ENCODE results near the gene E2F7. TPM values are rescaled to one million over a fixed set of nuclear protein-coding genes. Genes with fewer than 3 reads are reported as not detected.

Gene E2F7
- total RNA-seq, 1 experiment from 2014 or later = 19.5 TPM

GRCh38 chr12:77087427-77087826 lies 22.1 kb upstream of the E2F7 start:
- H3K27me3 ChIP-seq (ENCODE audit: insufficient read depth, low read length) = no peaks in the 10 kb centered on the region
- H3K36me3 ChIP-seq (ENCODE audit: control insufficient read depth in 1 of 2, insufficient read depth in 2 of 2, low read length in 2 of 2) = no peaks in the 10 kb centered on the region
- CTCF ChIA-PET = no interaction called here
- no peak for ATAC-seq
- no peak for TF ChIP-seq YY1 (IDR thresholded peaks at IDR 0.05; ENCODE audit: extremely low read depth, insufficient replicate concordance, low read depth, low read length)
- no peak for TF ChIP-seq ELF1 (IDR thresholded peaks at IDR 0.05; ENCODE audit: borderline replicate concordance, low read depth)
- TF ChIP-seq SP1 (IDR thresholded peaks at IDR 0.05; ENCODE audit: low read depth) = no peak
- TF ChIP-seq EZH2 (IDR thresholded peaks at IDR 0.05) = no peak
- TF ChIP-seq CEBPB (IDR thresholded peaks at IDR 0.05; ENCODE audit: low read depth) = no peak
- TF ChIP-seq, protein P1, sequence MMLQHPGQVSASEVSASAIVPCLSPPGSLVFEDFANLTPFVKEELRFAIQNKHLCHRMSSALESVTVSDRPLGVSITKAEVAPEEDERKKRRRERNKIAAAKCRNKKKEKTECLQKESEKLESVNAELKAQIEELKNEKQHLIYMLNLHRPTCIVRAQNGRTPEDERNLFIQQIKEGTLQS (IDR thresholded peaks at IDR 0.05) = no peak
- TF ChIP-seq, protein P2, sequence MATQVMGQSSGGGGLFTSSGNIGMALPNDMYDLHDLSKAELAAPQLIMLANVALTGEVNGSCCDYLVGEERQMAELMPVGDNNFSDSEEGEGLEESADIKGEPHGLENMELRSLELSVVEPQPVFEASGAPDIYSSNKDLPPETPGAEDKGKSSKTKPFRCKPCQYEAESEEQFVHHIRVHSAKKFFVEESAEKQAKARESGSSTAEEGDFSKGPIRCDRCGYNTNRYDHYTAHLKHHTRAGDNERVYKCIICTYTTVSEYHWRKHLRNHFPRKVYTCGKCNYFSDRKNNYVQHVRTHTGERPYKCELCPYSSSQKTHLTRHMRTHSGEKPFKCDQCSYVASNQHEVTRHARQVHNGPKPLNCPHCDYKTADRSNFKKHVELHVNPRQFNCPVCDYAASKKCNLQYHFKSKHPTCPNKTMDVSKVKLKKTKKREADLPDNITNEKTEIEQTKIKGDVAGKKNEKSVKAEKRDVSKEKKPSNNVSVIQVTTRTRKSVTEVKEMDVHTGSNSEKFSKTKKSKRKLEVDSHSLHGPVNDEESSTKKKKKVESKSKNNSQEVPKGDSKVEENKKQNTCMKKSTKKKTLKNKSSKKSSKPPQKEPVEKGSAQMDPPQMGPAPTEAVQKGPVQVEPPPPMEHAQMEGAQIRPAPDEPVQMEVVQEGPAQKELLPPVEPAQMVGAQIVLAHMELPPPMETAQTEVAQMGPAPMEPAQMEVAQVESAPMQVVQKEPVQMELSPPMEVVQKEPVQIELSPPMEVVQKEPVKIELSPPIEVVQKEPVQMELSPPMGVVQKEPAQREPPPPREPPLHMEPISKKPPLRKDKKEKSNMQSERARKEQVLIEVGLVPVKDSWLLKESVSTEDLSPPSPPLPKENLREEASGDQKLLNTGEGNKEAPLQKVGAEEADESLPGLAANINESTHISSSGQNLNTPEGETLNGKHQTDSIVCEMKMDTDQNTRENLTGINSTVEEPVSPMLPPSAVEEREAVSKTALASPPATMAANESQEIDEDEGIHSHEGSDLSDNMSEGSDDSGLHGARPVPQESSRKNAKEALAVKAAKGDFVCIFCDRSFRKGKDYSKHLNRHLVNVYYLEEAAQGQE (IDR thresholded peaks at IDR 0.05; ENCODE audit: low read depth) = no peak
- TF ChIP-seq JUND (IDR thresholded peaks at IDR 0.05) = no peak
- TF ChIP-seq FOSL1 (IDR thresholded peaks at IDR 0.05; ENCODE audit: low read depth) = no peak
- TF ChIP-seq MAX (IDR thresholded peaks at IDR 0.05) = no peak
- TF ChIP-seq, protein P3, sequence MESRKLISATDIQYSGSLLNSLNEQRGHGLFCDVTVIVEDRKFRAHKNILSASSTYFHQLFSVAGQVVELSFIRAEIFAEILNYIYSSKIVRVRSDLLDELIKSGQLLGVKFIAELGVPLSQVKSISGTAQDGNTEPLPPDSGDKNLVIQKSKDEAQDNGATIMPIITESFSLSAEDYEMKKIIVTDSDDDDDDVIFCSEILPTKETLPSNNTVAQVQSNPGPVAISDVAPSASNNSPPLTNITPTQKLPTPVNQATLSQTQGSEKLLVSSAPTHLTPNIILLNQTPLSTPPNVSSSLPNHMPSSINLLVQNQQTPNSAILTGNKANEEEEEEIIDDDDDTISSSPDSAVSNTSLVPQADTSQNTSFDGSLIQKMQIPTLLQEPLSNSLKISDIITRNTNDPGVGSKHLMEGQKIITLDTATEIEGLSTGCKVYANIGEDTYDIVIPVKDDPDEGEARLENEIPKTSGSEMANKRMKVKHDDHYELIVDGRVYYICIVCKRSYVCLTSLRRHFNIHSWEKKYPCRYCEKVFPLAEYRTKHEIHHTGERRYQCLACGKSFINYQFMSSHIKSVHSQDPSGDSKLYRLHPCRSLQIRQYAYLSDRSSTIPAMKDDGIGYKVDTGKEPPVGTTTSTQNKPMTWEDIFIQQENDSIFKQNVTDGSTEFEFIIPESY (IDR thresholded peaks at IDR 0.05; ENCODE audit: extremely low read depth, insufficient replicate concordance, low read length) = no peak
- TF ChIP-seq POLR2A (IDR thresholded peaks at IDR 0.05; ENCODE audit: borderline replicate concordance, extremely low read depth, insufficient read depth, insufficient read length) = no peak
- TF ChIP-seq CBX3 (IDR thresholded peaks at IDR 0.05; ENCODE audit: low read depth) = no peak
- TF ChIP-seq POLR2AphosphoS5 (IDR thresholded peaks at IDR 0.05; ENCODE audit: low read depth, low read length) = no peak
- no peak for TF ChIP-seq EZH2phosphoT487 (IDR thresholded peaks at IDR 0.05; ENCODE audit: borderline replicate concordance)
- TF ChIP-seq TCF7L2 (IDR thresholded peaks at IDR 0.05; ENCODE audit: borderline replicate concordance, extremely low read depth, insufficient read depth, insufficient read length) = no peak
- TF ChIP-seq, protein P4, sequence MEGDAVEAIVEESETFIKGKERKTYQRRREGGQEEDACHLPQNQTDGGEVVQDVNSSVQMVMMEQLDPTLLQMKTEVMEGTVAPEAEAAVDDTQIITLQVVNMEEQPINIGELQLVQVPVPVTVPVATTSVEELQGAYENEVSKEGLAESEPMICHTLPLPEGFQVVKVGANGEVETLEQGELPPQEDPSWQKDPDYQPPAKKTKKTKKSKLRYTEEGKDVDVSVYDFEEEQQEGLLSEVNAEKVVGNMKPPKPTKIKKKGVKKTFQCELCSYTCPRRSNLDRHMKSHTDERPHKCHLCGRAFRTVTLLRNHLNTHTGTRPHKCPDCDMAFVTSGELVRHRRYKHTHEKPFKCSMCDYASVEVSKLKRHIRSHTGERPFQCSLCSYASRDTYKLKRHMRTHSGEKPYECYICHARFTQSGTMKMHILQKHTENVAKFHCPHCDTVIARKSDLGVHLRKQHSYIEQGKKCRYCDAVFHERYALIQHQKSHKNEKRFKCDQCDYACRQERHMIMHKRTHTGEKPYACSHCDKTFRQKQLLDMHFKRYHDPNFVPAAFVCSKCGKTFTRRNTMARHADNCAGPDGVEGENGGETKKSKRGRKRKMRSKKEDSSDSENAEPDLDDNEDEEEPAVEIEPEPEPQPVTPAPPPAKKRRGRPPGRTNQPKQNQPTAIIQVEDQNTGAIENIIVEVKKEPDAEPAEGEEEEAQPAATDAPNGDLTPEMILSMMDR (IDR thresholded peaks at IDR 0.05 in 2 of 3, conservative IDR thresholded peaks at IDR 0.05 in 1 of 3; ENCODE audit: borderline replicate concordance in 1 of 3, insufficient read depth in 1 of 3, low read depth in 2 of 3, low read length in 2 of 3) = no peak
- TF ChIP-seq SRF (IDR thresholded peaks at IDR 0.05; ENCODE audit: low read depth) = no peak
- H3K4me3 ChIP-seq (replicated peaks in 1 of 2; ENCODE audit: low read depth in 1 of 2, low read length in 2 of 2) = no peak overlapping the region
- DNase-seq (ENCODE audit: low read depth, low spot score) = no peak
- no peak overlapping the region for H3K27ac ChIP-seq (ENCODE audit: low read depth, low read length)
- RAD21 ChIA-PET (ENCODE audit: low non-redundant PET in 1 of 2, low total read pairs in 2 of 2, uncharacterized antibody in 2 of 2, unreplicated experiment in 2 of 2) = no interaction called here
- intact Hi-C loops (cut with micrococcal nuclease) = no loop called here
- POLR2A ChIA-PET = no interaction called here
- BruUV-seq (replicated peaks) = no TSS peak
- H3K79me2 ChIP-seq (ENCODE audit: insufficient read depth, low read length) = no peaks in the 10 kb centered on the region
- H3K4me2 ChIP-seq (ENCODE audit: low read length) = no peak overlapping the region
- no peak overlapping the region for H3K9ac ChIP-seq (ENCODE audit: low read length)
- H4K20me1 ChIP-seq (ENCODE audit: insufficient read depth) = no peaks in the 10 kb centered on the region
- no peaks in the 10 kb centered on the region for H3K9me2 ChIP-seq (ENCODE audit: insufficient read depth)
- no peaks in the 10 kb centered on the region for H3K4me1 ChIP-seq (ENCODE audit: control insufficient read depth in 1 of 2, insufficient read depth in 2 of 2, low read length in 2 of 2)
- no peaks in the 10 kb centered on the region for H3K9me3 ChIP-seq (ENCODE audit: control insufficient read depth in 1 of 2, insufficient read depth in 1 of 2, low read depth in 1 of 2, low read length in 2 of 2)
- no peak overlapping the region for H2AFZ ChIP-seq (ENCODE audit: low read depth, low read length, poor library complexity, severe bottlenecking)
